ENCODE data around the gene CXorf49.
"Not testable (repeated sequence)": the region's sequence is repeated elsewhere in the genome, so short reads cannot be mapped to it uniquely, and the experiment has no call there.

DNA sequence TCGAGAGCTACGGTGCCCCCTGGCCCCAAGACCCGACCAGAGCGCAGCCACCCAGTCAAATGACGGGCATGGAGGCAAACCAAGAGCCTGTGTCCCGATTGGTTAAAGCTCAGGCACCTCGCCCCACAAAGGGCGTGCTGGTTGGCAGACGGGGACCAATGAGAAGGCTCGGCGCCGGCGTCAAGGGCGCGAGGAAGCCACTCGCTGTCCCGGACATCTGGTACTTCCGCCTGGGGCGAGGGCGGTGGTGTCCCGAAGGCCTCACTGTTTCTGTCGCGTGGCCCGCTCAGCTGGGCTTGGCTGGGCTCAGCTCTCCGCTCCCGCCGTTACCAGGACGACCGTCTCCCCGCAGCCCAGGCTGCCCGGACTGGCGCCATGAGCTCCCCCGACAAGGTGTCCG, 45.0 kb upstream of the CXorf49 start, which contains the start of gene CXorf49B:
- TF ChIP-seq, protein P1, sequence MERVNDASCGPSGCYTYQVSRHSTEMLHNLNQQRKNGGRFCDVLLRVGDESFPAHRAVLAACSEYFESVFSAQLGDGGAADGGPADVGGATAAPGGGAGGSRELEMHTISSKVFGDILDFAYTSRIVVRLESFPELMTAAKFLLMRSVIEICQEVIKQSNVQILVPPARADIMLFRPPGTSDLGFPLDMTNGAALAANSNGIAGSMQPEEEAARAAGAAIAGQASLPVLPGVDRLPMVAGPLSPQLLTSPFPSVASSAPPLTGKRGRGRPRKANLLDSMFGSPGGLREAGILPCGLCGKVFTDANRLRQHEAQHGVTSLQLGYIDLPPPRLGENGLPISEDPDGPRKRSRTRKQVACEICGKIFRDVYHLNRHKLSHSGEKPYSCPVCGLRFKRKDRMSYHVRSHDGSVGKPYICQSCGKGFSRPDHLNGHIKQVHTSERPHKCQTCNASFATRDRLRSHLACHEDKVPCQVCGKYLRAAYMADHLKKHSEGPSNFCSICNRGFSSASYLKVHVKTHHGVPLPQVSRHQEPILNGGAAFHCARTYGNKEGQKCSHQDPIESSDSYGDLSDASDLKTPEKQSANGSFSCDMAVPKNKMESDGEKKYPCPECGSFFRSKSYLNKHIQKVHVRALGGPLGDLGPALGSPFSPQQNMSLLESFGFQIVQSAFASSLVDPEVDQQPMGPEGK (CRISPR knock-in tag; IDR thresholded peaks at IDR 0.05; ENCODE audit: borderline replicate concordance): not testable (repeated sequence)
- TF ChIP-seq BACH2 (CRISPR knock-in tag; IDR thresholded peaks at IDR 0.05; ENCODE audit: borderline replicate concordance); ZFP30 (CRISPR knock-in tag; IDR thresholded peaks at IDR 0.05); ZC3H10 (CRISPR knock-in tag; IDR thresholded peaks at IDR 0.05); ESRRG (CRISPR knock-in tag; IDR thresholded peaks at IDR 0.05); GLIS3 (CRISPR knock-in tag; IDR thresholded peaks at IDR 0.05); ZNF8 (CRISPR knock-in tag; IDR thresholded peaks at IDR 0.05); ZNF70 (CRISPR knock-in tag; IDR thresholded peaks at IDR 0.05); OSR1 (CRISPR knock-in tag; IDR thresholded peaks at IDR 0.05); SNAI2 (CRISPR knock-in tag; IDR thresholded peaks at IDR 0.05): not testable (repeated sequence)
